ENCODE measurements around the gene CAMK1D. TPM values are rescaled to one million over a fixed set of nuclear protein-coding genes. Genes with fewer than 3 reads are reported as not detected.

CAMK1D gene
- total RNA-seq, 1 experiment from 2014 or later = 6.3 TPM

GRCh38 chr10:12542133-12542670 lies 192.9 kb downstream of the CAMK1D start:
- DNase-seq = no peak
- no peak overlapping the region for H4K91ac ChIP-seq (ENCODE audit: insufficient read length, low read depth, low read length)
- H4K20me1 ChIP-seq (ENCODE audit: control insufficient read depth, insufficient read depth, insufficient read length) = no peaks in the 10 kb centered on the region
- H4K5ac ChIP-seq (ENCODE audit: insufficient read length, low read depth, low read length) = no peak overlapping the region
- H3K9me3 ChIP-seq (ENCODE audit: control insufficient read depth, low read depth, low read length) = no peaks in the 10 kb centered on the region
- no peak overlapping the region for H2BK15ac ChIP-seq (ENCODE audit: low read depth, low read length)
- H3K9me3 Mint-ChIP-seq = peaks cover 0 to 3% of the 10 kb centered on the region in 2 experiments; a peak in 1 of 5 replicates
- no peak overlapping the region for H4K8ac ChIP-seq (replicated peaks; ENCODE audit: insufficient read length, low read depth, low read length)
- H3K23ac ChIP-seq (ENCODE audit: insufficient read length, low read depth, low read length) = no peak overlapping the region
- H3K4me1 Mint-ChIP-seq = peaks cover 9 to 14% of the 10 kb centered on the region in 2 experiments
- H3K4me3 Mint-ChIP-seq = no peak overlapping the region
- no peak overlapping the region for H3K56ac ChIP-seq (ENCODE audit: insufficient read length, low read depth, low read length)
- no peaks in the 10 kb centered on the region for H3K79me1 ChIP-seq (ENCODE audit: insufficient read depth, low read depth, low read length, poor library complexity, severe bottlenecking)
- no peak overlapping the region for H2AK5ac ChIP-seq (ENCODE audit: insufficient read length, low read length)
- H3K14ac ChIP-seq (ENCODE audit: insufficient read depth, low read length) = no peak overlapping the region
- WGBS (ENCODE audit: extremely low coverage, insufficient read length, low lambda C conversion rate) = no CpG with 5 or more reads among the region's 6 CpGs
- TF ChIP-seq CTCF (conservative IDR thresholded peaks at IDR 0.05) = no peak
- no peaks in the 10 kb centered on the region for H3K27me3 ChIP-seq (ENCODE audit: insufficient read depth, low read length)
- H2BK12ac ChIP-seq (ENCODE audit: insufficient read length, low read depth, low read length) = no peak overlapping the region
- no peak overlapping the region for H2BK20ac ChIP-seq (ENCODE audit: low read depth, low read length, poor library complexity, severe bottlenecking)
- H3K27ac Mint-ChIP-seq = no peak overlapping the region
- peaks cover 0 to 5% (median 0%) of the 10 kb centered on the region in 3 experiments; a peak in 3 of 7 replicates for H3K36me3 Mint-ChIP-seq (ENCODE audit: insufficient read depth in 1 of 3, low read depth in 3 of 3)
- H3K27ac ChIP-seq (ENCODE audit: insufficient read length, low read depth, low read length) = no peak overlapping the region
- no peak overlapping the region for H2AFZ ChIP-seq (ENCODE audit: low read length)
- H2BK5ac ChIP-seq (ENCODE audit: insufficient read length, low read length) = no peak overlapping the region
- no peaks in the 10 kb centered on the region for H3K4me1 ChIP-seq (ENCODE audit: insufficient read depth, low read length)
- H3K27me3 Mint-ChIP-seq (ENCODE audit: low read depth) = no peaks in the 10 kb centered on the region; the same call in 1 of the 2 replicates
- no peak overlapping the region for H3K4ac ChIP-seq (ENCODE audit: low read depth, low read length)
- H3K4me2 ChIP-seq (ENCODE audit: insufficient read depth, insufficient read length, low read length) = no peak overlapping the region
- no peak overlapping the region for H2BK120ac ChIP-seq (ENCODE audit: low read depth, low read length, poor library complexity, severe bottlenecking)
- H3K18ac ChIP-seq (ENCODE audit: insufficient read length, low read depth, low read length) = no peak overlapping the region
- H3T11ph ChIP-seq (ENCODE audit: low read length) = no peak overlapping the region
- H3K79me2 ChIP-seq (ENCODE audit: insufficient read depth, low read length) = no peaks in the 10 kb centered on the region
- no peak overlapping the region for H3K9ac ChIP-seq (ENCODE audit: extremely low read depth, insufficient read length, low read length)
- H3K23me2 ChIP-seq (ENCODE audit: insufficient read length, low read depth, low read length, poor library complexity, severe bottlenecking) = no peaks in the 10 kb centered on the region

Measured in H9 (cell line).